ENCODE measurements around the gene YARS1.

- no peak for TF ChIP-seq POLR2A (IDR thresholded peaks at IDR 0.05)
- TF ChIP-seq CTCF (IDR thresholded peaks at IDR 0.05 in 4 of 5, conservative IDR thresholded peaks at IDR 0.05 in 1 of 5): no peak
Measured at GRCh38 chr1:32770221-32770731, 46.9 kb downstream of the YARS1 start.
